Mesendoderm (in vitro differentiated cells): ENCODE results near the gene PCK1.

Experiments used
- DNase-seq: peaks from one replicate; pipeline ENCODE4 v3.0.0; 2013
- H2AK5ac ChIP-seq: 2 replicates; pipeline ENCODE4 v1.6.1; 2013; ENCODE audit warnings: low read length, inconsistent platforms
- H2BK120ac ChIP-seq: 2 replicates; pipeline ENCODE4 v1.6.1; 2013; ENCODE audit warnings: low read depth, mild to moderate bottlenecking, low read length, moderate library complexity, mixed read lengths
- H2BK15ac ChIP-seq: replicated peaks from 2 replicates; pipeline ENCODE4 v1.6.1; 2013; ENCODE audit warnings: low read depth, mild to moderate bottlenecking, moderate library complexity
- H2BK5ac ChIP-seq: 2 replicates; pipeline ENCODE4 v1.6.1; 2013; ENCODE audit warnings: low read length, inconsistent platforms
- H3K18ac ChIP-seq: 2 replicates; pipeline ENCODE4 v1.6.1; 2013; ENCODE audit warnings: mild to moderate bottlenecking, low read length, mixed read lengths
- H3K23ac ChIP-seq: one replicate; pipeline ENCODE4 v1.6.1; 2013; ENCODE audit warnings: low read length
- H3K27ac ChIP-seq: 2 replicates; pipeline ENCODE4 v1.5.1; 2013; ENCODE audit warnings: low read depth, mild to moderate bottlenecking, inconsistent platforms, low read length, moderate library complexity
- H3K27me3 ChIP-seq: 2 replicates; pipeline ENCODE4 v1.6.1; 2013; ENCODE audit warnings: low read length, control low read depth, mild to moderate bottlenecking, inconsistent platforms; ENCODE audit not compliant: insufficient read depth, poor library complexity
- H3K36me3 ChIP-seq: 2 replicates; pipeline ENCODE4 v1.6.1; 2013; ENCODE audit warnings: low read length, inconsistent platforms; ENCODE audit not compliant: control insufficient read depth, insufficient read depth
- H3K4ac ChIP-seq: one replicate; pipeline ENCODE4 v1.6.1; 2013; ENCODE audit warnings: low read depth, mild to moderate bottlenecking, low read length, moderate library complexity
- H3K4me1 ChIP-seq: 2 replicates; pipeline ENCODE4 v1.6.1; 2013; ENCODE audit warnings: low read depth, low read length, inconsistent platforms; ENCODE audit not compliant: control insufficient read depth
- H3K4me2 ChIP-seq: 2 replicates; pipeline ENCODE4 v1.6.1; 2013; ENCODE audit warnings: low read length
- H3K4me3 ChIP-seq: 2 replicates; pipeline ENCODE4 v1.5.1; 2013; ENCODE audit warnings: mild to moderate bottlenecking, low read length
- H3K56ac ChIP-seq: one replicate; pipeline ENCODE4 v1.6.1; 2013; ENCODE audit warnings: low read length
- H3K79me1 ChIP-seq: 2 replicates; pipeline ENCODE4 v1.6.1; 2013; ENCODE audit warnings: low read length, inconsistent platforms
- H3K79me2 ChIP-seq: 2 replicates; pipeline ENCODE4 v1.6.1; 2013; ENCODE audit warnings: mild to moderate bottlenecking, low read length; ENCODE audit not compliant: control insufficient read depth, insufficient read depth
- H3K9ac ChIP-seq: 2 replicates; pipeline ENCODE4 v1.6.1; 2013; ENCODE audit warnings: low read length, inconsistent platforms
- H4K5ac ChIP-seq: one replicate; pipeline ENCODE4 v1.6.1; 2013; ENCODE audit warnings: low read length
- H4K8ac ChIP-seq: one replicate; pipeline ENCODE4 v1.6.1; 2013; ENCODE audit warnings: low read depth, mild to moderate bottlenecking, control low read depth, low read length, moderate library complexity
- WGBS: extraction: QIAGEN DNeasy Blood & Tissue Kit; methylation state at CpG from one replicate; pipeline ENCODE4 v1.1.7; 2013; ENCODE audit warnings: low lambda C conversion rate, missing lambda C conversion rate; ENCODE audit not compliant: insufficient coverage; ENCODE audit errors: extremely low coverage; 5-methylcytosine and 5-hydroxymethylcytosine counted together

Gene PCK1

GRCh38 chr20:57573242-57573641, 12.3 kb downstream of the PCK1 start:
- Histone ChIP-seq H3K27ac (no peak overlapping the region), H3K18ac (no peak overlapping the region), H3K9ac (no peak overlapping the region), H4K5ac (no peak overlapping the region), H2BK5ac (no peak overlapping the region), H3K4me2 (no peak overlapping the region), H3K23ac (no peak overlapping the region), H3K36me3 (no peaks in the 10 kb centered on the region), H3K79me1 (no peaks in the 10 kb centered on the region), H3K4ac (no peak overlapping the region), H3K27me3 (no peaks in the 10 kb centered on the region), H4K8ac (no peak overlapping the region), H2AK5ac (no peak overlapping the region), H2BK15ac (no peak overlapping the region), H3K56ac (no peak overlapping the region), H3K4me3 (no peak overlapping the region), H3K79me2 (no peaks in the 10 kb centered on the region), H3K4me1 (no peaks in the 10 kb centered on the region), H2BK120ac (no peak overlapping the region)
- DNase-seq, result no peak
- WGBS, result no CpG with 5 or more reads among the region's 12 CpGs

- no peak overlapping the region for H2AK5ac ChIP-seq
- H4K5ac ChIP-seq, result no peak overlapping the region
- no peaks in the 10 kb centered on the region for H3K79me2 ChIP-seq
- H3K4me3 ChIP-seq, result no peak overlapping the region
- H2BK5ac ChIP-seq, result no peak overlapping the region
- H2BK120ac ChIP-seq, result no peak overlapping the region
- no peak overlapping the region for H3K27ac ChIP-seq
- no peak overlapping the region for H3K9ac ChIP-seq
- H3K27me3 ChIP-seq, result no peaks in the 10 kb centered on the region
- H3K56ac ChIP-seq, result no peak overlapping the region
- H3K4me1 ChIP-seq, result no peaks in the 10 kb centered on the region
- H3K18ac ChIP-seq, result no peak overlapping the region
- H3K23ac ChIP-seq, result no peak overlapping the region
- H3K4ac ChIP-seq, result no peak overlapping the region
- no peak overlapping the region for H2BK15ac ChIP-seq
- H3K36me3 ChIP-seq, result no peaks in the 10 kb centered on the region
- no CpG with 5 or more reads among the region's 5 CpGs for WGBS
- H4K8ac ChIP-seq, result no peak overlapping the region
- H3K79me1 ChIP-seq, result no peaks in the 10 kb centered on the region
- DNase-seq, result peak; percentile 53
- H3K4me2 ChIP-seq, result no peak overlapping the region
These were observed 13.0 kb downstream of the PCK1 start for GRCh38 chr20:57573894-57574293.

- no peaks in the 10 kb centered on the region for H3K79me1 ChIP-seq
- no peaks in the 10 kb centered on the region for H3K27me3 ChIP-seq
- no peaks in the 10 kb centered on the region for H3K36me3 ChIP-seq
- H3K4ac ChIP-seq, result no peak overlapping the region
- no peak overlapping the region for H3K4me2 ChIP-seq
- H3K4me1 ChIP-seq, result no peaks in the 10 kb centered on the region
- H3K27ac ChIP-seq, result no peak overlapping the region
- H3K4me3 ChIP-seq, result no peak overlapping the region
- H3K79me2 ChIP-seq, result no peaks in the 10 kb centered on the region
- H4K5ac ChIP-seq, result no peak overlapping the region
- no peak overlapping the region for H2BK15ac ChIP-seq
- H3K56ac ChIP-seq, result no peak overlapping the region
- no peak overlapping the region for H4K8ac ChIP-seq
- H2BK120ac ChIP-seq, result no peak overlapping the region
- H2AK5ac ChIP-seq, result no peak overlapping the region
- H3K23ac ChIP-seq, result no peak overlapping the region
- no peak overlapping the region for H2BK5ac ChIP-seq
- H3K18ac ChIP-seq, result no peak overlapping the region
- H3K9ac ChIP-seq, result no peak overlapping the region
- DNase-seq, result no peak
These were observed 14.0 kb downstream of the PCK1 start for GRCh38 chr20:57574954-57575353.

GRCh38 chr20:57576002-57576401, 15.1 kb downstream of the PCK1 start:
- Histone ChIP-seq H3K9ac (no peak overlapping the region), H2AK5ac (no peak overlapping the region), H4K8ac (no peak overlapping the region), H2BK120ac (no peak overlapping the region), H2BK15ac (no peak overlapping the region), H3K4me2 (no peak overlapping the region), H3K4ac (no peak overlapping the region), H3K79me2 (no peaks in the 10 kb centered on the region), H2BK5ac (no peak overlapping the region), H3K79me1 (no peaks in the 10 kb centered on the region), H3K23ac (no peak overlapping the region), H3K18ac (no peak overlapping the region), H3K27ac (no peak overlapping the region), H3K4me1 (no peaks in the 10 kb centered on the region), H4K5ac (no peak overlapping the region), H3K56ac (no peak overlapping the region), H3K4me3 (no peak overlapping the region), H3K27me3 (no peaks in the 10 kb centered on the region), H3K36me3 (no peaks in the 10 kb centered on the region)
- WGBS, result no CpG with 5 or more reads among the region's 2 CpGs
- no peak for DNase-seq

GRCh38 chr20:57576617-57577550, 16.0 kb downstream of the PCK1 start:
- Histone ChIP-seq H2BK5ac (no peak overlapping the region), H2BK15ac (no peak overlapping the region), H3K36me3 (no peaks in the 10 kb centered on the region), H3K27ac (no peak overlapping the region), H2AK5ac (no peak overlapping the region), H4K5ac (no peak overlapping the region), H3K79me2 (no peaks in the 10 kb centered on the region), H3K4me2 (no peak overlapping the region), H3K23ac (no peak overlapping the region), H3K4me1 (no peaks in the 10 kb centered on the region), H2BK120ac (no peak overlapping the region), H3K18ac (no peak overlapping the region), H3K4me3 (no peak overlapping the region), H3K79me1 (no peaks in the 10 kb centered on the region), H3K4ac (no peak overlapping the region), H4K8ac (no peak overlapping the region), H3K56ac (no peak overlapping the region), H3K9ac (no peak overlapping the region), H3K27me3 (no peaks in the 10 kb centered on the region)
- WGBS, result 100% methylated on average over 2 of the region's 6 CpGs
- no peak for DNase-seq
